SW 1271 (cell line): Measurements from ENCODE around the gene TCEAL2.
"Not testable (repeated sequence)": the region's sequence is repeated elsewhere in the genome, so short reads cannot be mapped to it uniquely, and the experiment has no call there.

Source experiments
- DNase-seq, 2 experiments: peaks; one replicate each; lab custom pipeline; 2025; lab: John Stamatoyannopoulos, UW

The TCEAL2 gene

DNA sequence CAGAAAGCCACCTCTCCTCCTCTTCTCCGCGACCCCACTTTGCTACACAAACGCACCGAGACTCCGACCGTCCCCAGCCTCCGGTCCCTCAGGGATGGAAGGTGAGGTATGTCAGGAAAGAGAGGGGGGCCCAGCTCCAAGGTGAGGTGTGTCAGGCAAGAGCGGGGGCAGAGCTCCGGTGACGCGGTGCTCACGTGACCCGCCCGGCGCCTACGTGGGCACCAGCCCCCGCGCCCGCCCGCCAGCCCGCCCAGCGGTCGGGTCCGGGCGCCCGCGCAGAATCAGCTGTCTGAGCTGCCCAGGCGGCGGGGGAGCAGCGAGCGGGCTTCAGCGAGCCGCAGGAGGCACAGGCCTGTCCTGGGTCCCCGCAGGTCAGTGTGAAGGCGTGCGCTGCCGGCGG is at the start of gene TCEAL2:
Gene TCEAL2 (plus strand): TSS at position 244 of the 400 bp plus-strand sequence. CDS start 1,152 bp downstream, outside the sequence.
- DNase-seq = not testable (repeated sequence)

GRCh38 chrX:102077426-102077825 is 48.1 kb upstream of the TCEAL2 start:
- no peak for DNase-seq

DNA sequence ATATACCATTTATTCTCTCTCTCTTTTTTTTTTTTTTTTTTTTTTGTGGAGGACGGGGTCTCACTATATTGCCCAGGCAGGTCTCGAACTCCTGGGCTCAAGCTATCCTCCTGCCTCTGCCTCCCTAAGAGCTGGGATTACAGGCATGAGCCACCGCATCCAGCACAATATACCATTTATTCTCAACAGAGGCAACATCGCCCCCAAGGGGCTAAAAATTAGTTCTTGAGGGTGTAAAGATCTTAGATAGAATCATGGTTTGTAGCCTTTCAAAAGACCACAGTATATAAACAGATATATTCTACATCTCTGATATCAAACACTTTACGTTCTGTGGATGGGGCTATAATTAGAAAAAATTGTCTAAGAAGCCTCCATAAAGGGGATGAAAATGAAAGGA is 39.8 kb upstream of the TCEAL2 start:
- DNase-seq = peak in 1 of 2 experiments; percentile 2

DNA sequence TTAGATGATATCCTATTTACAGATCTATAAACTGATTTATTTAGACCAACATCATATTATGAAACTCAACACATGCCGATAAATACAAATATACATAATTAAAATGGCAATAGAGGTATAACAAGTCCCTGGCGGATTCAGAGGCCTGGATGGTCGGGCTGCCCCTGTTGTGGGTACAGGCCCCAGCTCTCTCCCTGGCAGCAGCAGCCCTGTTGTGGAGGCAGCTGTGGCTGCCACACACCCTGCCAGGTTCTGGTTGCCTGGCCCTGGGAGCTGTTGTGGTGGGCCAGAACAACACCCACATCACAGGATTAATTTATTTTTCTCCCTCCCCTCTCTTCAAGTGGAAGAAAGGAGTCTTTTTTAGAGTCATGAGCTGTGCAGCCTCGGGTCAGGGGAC is 12.1 kb upstream of the TCEAL2 start:
- no peak for DNase-seq

DNA sequence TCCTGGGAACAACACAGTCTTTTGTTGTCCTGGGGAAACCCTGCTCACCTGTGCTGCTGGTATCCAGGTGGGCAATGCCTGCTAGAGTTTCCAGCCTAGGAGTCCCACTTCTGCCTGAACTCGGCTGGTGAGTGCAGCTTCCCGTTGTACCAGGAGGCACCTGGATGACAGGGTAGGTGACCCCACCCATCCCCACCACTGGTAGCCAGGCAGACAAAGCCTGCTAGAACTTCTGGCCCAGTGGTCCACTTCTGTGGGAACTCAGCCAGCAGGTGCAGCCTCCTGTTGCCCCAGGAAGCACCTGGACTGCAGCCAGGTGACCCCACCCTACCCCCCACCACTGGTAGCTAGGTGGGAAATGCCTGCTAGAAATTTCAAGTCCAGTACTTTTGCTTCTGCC is 9.7 kb upstream of the TCEAL2 start:
- no peak for DNase-seq

DNA sequence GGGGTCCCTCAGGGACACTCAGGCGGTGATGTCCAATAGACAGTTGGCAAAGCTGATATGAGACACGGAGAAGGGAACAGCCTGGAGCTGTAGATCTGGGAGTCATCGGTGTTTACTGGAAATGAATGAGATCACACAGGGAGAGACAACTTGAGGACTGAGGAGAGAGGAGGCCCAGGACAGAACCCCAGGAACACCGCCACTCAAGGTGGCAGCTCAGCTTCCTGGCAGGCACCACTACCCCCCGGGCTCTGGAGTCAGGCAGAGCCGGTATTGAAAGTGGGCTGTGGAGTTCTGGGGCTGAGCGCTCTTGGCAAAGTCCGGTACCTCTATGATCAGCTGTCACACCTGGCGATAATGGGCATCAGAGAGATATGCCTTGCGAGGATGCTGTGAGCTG is 465 bp upstream of the TCEAL2 start:
- DNase-seq = not testable (repeated sequence)

- not testable (repeated sequence) for DNase-seq
These were observed 770 bp downstream of the TCEAL2 start for GRCh38 chrX:102126080-102126818.

DNA sequence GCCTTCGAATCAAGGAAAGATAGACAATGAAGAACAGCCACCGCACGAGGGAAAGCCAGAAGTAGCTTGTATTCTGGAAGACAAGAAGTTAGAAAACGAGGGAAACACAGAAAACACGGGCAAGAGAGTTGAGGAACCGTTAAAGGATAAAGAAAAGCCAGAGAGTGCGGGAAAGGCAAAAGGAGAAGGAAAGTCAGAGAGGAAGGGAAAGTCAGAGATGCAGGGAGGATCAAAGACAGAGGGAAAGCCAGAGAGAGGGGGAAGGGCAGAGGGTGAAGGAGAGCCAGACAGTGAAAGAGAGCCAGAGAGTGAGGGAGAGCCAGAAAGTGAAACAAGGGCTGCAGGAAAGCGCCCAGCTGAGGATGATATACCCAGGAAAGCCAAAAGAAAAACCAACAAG is 1.4 kb downstream of the TCEAL2 start:
- no peak for DNase-seq

DNA sequence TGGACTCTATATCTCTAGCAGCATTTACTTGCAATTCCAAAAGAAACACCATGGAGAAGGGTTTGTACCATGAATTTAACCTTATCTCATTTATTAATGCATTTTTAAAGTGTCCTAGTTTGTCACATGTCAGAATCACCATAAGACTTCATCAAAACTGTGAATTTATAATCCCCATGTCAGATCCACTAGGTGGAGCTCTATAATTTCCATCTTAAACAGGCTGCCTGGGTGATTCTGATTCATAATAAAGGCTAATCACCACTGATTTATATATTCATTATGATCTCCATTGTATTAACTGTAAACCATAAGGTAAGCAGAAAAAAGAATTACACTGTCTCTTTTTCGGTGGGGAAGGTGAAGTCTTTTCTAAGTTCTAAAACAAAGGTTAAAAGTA is 4.0 kb downstream of the TCEAL2 start:
- no peak for DNase-seq

DNA sequence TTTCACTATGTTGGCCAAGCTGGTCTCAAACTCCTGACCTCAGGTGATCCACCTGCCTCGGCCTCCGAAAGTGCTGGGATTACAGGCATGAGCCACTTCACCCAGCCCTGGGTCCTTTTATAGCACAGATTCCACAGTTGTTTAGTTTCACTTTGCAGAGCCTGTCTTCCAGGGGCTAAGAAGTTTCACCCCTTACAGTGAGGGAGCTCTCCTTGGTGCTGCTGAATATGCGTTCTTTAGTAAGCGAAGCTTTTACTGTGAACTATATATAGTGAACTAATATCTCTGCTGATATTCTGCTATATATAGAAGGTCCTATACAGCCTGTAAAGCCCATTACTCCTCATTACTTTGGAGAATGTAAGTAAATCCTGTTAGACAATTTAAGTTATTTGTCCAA is 12.6 kb downstream of the TCEAL2 start:
- DNase-seq = no peak

DNA sequence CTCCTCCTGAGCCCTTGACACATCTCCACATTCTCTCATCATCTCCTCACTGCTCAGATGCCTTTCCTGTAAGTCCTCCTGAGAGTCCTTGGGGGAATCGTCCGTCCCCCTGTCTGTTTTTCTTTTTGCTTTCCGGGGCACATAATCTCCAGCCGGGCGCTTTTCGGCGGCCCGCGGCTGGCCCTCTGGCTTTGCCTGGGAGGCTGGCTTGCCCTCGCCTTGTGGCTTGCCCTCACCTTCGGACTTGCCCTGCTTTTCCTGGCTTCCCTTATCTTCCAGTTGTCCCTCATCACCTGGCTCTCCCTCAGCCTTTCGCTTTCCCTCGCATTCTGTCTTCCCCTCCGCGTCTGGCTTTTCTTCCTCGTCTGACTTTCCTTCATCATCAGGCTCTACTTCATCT is 15.4 kb downstream of the TCEAL2 start:
- DNase-seq = not testable (repeated sequence)

GRCh38 chrX:102141631-102142030 is 16.2 kb downstream of the TCEAL2 start:
- DNase-seq = not testable (repeated sequence)

- DNase-seq = not testable (repeated sequence)
These were observed 16.8 kb downstream of the TCEAL2 start, which contains the start of gene TCEAL6 for GRCh38 chrX:102142274-102142673. Gene TCEAL6, minus strand, starts transcription at chrX:102142481.

GRCh38 chrX:102154218-102154860 is 28.9 kb downstream of the TCEAL2 start:
- no peak for DNase-seq

GRCh38 chrX:102154900-102155805 is 29.7 kb downstream of the TCEAL2 start:
- no peak for DNase-seq

GRCh38 chrX:102155806-102156179 is 30.3 kb downstream of the TCEAL2 start, which contains the start of gene BEX5:
Gene BEX5, minus strand, starts transcription at chrX:102155977. Its CDS starts 1,712 bp downstream, at chrX:102154265.
- DNase-seq = no peak
